ENCODE data around the gene ARID4B. TPM values are rescaled to one million over a fixed set of nuclear protein-coding genes. Genes with fewer than 3 reads are reported as not detected.
A peak's percentile ranks its signal among the peaks of the same experiment; 100 is the strongest.

The ARID4B gene
- total RNA-seq, 1 donor from 2014 or later: 43.6 TPM

DNA sequence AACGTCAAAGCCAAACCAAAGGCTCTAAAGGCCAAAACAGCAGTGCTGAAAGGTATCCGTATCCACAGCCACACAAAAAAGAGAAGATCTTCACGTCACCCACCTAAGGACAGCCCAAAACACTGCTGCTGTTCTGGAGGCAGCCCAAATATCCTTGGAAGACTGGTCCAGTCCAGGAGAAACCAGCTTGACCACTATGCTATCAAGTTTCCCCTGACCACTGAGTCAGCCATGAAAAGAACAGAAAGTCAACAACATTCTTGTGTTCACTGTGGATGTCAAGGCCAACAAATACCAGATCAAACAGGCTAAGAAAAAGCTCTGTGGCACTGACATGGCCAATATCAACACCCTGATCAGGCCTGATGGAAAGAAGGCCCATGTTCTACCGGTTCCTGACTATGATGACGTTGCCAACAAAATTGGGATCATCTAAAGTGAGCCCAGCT lies 32.1 kb downstream of the ARID4B start:
- H3K4me3 Mint-ChIP-seq: no peak overlapping the region
- H3K27ac Mint-ChIP-seq (ENCODE audit: unreplicated experiment): no peak overlapping the region
- no peaks in the 10 kb centered on the region for H3K27me3 Mint-ChIP-seq (ENCODE audit: low read depth)
- no peak for DNase-seq (ENCODE audit: low read depth, low spot score)
- TF ChIP-seq, protein P1, sequence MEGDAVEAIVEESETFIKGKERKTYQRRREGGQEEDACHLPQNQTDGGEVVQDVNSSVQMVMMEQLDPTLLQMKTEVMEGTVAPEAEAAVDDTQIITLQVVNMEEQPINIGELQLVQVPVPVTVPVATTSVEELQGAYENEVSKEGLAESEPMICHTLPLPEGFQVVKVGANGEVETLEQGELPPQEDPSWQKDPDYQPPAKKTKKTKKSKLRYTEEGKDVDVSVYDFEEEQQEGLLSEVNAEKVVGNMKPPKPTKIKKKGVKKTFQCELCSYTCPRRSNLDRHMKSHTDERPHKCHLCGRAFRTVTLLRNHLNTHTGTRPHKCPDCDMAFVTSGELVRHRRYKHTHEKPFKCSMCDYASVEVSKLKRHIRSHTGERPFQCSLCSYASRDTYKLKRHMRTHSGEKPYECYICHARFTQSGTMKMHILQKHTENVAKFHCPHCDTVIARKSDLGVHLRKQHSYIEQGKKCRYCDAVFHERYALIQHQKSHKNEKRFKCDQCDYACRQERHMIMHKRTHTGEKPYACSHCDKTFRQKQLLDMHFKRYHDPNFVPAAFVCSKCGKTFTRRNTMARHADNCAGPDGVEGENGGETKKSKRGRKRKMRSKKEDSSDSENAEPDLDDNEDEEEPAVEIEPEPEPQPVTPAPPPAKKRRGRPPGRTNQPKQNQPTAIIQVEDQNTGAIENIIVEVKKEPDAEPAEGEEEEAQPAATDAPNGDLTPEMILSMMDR (conservative IDR thresholded peaks at IDR 0.05): no peak
- H3K9me3 Mint-ChIP-seq: peaks cover 8% of the 10 kb centered on the region
- peaks cover 9% of the 10 kb centered on the region for H3K36me3 Mint-ChIP-seq (ENCODE audit: low read depth)
- H3K4me1 Mint-ChIP-seq: peaks cover 8% of the 10 kb centered on the region

DNA sequence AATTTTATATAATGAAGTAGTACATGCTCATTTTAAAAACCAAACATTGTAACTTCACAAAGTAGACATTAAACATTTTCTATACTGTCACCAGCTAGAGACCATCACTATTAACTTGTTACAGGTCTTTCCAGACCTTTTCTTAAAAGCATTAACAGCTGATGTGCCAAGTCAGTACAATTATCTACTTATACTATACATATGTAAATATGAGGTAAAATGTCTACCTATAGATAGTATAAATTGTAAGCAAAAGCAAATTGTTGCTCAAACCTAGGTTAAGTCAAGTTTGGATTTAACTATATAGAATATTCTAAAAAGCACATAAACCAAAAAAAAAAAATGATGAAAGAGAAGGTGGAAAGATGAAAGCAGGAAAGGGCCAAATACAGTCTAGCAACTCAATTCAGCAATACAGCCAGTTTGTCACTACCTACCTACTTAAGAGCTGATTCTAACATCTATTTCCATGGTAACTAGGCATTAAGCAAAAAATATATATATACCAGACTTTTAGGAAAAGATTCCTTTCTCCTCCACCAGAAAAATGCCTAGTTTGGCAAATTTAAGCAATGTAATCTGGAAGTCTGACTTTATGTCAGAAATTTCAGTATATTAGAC lies 34.5 kb downstream of the ARID4B start:
- Mint-ChIP-seq H3K27me3 (ENCODE audit: low read depth) (no peaks in the 10 kb centered on the region), H3K4me3 (no peak overlapping the region), H3K4me1 (peaks cover 4% of the 10 kb centered on the region), H3K36me3 (ENCODE audit: low read depth) (peaks cover 9% of the 10 kb centered on the region), H3K9me3 (peaks cover 8% of the 10 kb centered on the region), H3K27ac (ENCODE audit: unreplicated experiment) (no peak overlapping the region)
- no peak for DNase-seq (ENCODE audit: low read depth, low spot score)
- TF ChIP-seq, protein P1 (conservative IDR thresholded peaks at IDR 0.05): no peak

DNA sequence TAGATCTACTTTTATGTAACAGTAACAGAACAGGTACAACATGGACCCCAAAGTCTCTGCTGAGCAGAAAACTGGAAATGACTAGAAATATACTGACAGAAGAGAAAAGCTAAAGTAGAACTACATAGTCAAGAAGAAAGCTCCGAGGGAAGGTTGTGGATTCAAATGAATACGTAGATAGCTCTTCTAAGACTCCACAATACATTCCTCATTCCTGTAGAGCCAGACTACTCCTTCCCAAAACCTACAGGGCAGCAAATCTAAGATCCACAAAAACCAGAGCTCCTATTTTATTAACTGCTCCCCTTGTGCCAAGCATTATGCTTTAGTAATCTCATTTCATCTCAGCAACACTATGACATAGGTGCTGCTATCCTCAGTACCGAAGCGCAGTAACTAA lies 35.2 kb downstream of the ARID4B start:
- H3K4me3 Mint-ChIP-seq: no peak overlapping the region
- no peak for DNase-seq (ENCODE audit: low read depth, low spot score)
- peaks cover 4% of the 10 kb centered on the region for H3K4me1 Mint-ChIP-seq
- TF ChIP-seq, protein P1 (conservative IDR thresholded peaks at IDR 0.05): no peak
- H3K9me3 Mint-ChIP-seq: peaks cover 6% of the 10 kb centered on the region
- no peaks in the 10 kb centered on the region for H3K27me3 Mint-ChIP-seq (ENCODE audit: low read depth)
- peaks cover 7% of the 10 kb centered on the region for H3K36me3 Mint-ChIP-seq (ENCODE audit: low read depth)
- H3K27ac Mint-ChIP-seq (ENCODE audit: unreplicated experiment): peak overlapping the region; percentile 43

GRCh38 chr1:235291599-235292091 lies 36.3 kb downstream of the ARID4B start:
- Mint-ChIP-seq H3K27me3 (ENCODE audit: low read depth) (no peaks in the 10 kb centered on the region), H3K4me3 (no peak overlapping the region), H3K36me3 (ENCODE audit: low read depth) (peaks cover 4% of the 10 kb centered on the region), H3K27ac (ENCODE audit: unreplicated experiment) (no peak overlapping the region), H3K4me1 (peaks cover 10% of the 10 kb centered on the region), H3K9me3 (peaks cover 4% of the 10 kb centered on the region)
- DNase-seq (ENCODE audit: low read depth, low spot score): no peak
- TF ChIP-seq, protein P1 (conservative IDR thresholded peaks at IDR 0.05): no peak

DNA sequence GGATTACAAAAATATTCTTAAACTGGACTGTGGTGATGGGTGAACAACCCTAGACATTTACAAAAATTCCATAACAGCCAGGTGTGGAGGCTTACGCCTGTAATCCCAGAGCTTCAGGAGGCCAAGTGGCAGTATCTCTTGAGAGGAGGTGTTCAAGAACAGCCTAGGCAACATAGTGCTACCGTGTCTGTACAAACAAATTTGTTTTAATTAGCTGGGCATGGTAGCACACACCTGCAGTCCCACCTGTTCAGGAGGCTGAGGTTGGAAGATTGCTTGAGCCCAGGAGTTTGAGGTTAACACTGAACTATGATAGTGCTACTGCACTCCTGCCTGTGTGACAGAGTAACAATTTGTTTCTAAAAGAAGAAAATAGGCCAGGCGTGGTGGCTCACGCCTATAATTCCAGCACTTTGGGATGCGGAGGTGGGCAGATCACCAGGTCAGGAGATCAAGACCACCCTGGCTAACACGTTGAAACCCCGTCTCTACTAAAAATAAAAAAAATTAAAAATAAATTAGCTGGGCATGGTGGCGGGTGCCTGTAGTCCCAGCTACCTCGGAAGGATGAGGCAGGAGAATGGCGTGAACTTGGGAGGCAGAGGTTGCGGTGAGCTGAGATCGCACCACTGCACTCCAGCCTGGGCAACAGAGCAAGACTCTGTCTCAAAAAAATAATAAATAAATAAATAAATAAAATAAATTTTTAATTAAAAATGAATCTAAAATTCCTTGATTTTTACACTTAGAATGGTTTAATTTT lies 37.1 kb downstream of the ARID4B start:
- Mint-ChIP-seq H3K4me3 (no peak overlapping the region), H3K27me3 (ENCODE audit: low read depth) (no peaks in the 10 kb centered on the region), H3K36me3 (ENCODE audit: low read depth) (peaks cover 3% of the 10 kb centered on the region), H3K9me3 (peaks cover 3% of the 10 kb centered on the region), H3K27ac (ENCODE audit: unreplicated experiment) (no peak overlapping the region), H3K4me1 (peaks cover 16% of the 10 kb centered on the region)
- no peak for DNase-seq (ENCODE audit: low read depth, low spot score)
- TF ChIP-seq, protein P1 (conservative IDR thresholded peaks at IDR 0.05): no peak

All from neural crest cell (in vitro differentiated cells).